Muscle layer of duodenum (tissue), 2 donors: ENCODE measurements around the gene BMPR2.
"Not testable (repeated sequence)": the region's sequence is repeated elsewhere in the genome, so short reads cannot be mapped to it uniquely, and the experiment has no call there.

Source experiments
- H3K27ac ChIP-seq: one replicate; pipeline ENCODE4 v1.7.0; 2013; ENCODE audit warnings: mild to moderate bottlenecking, low read length
- H3K27me3 ChIP-seq: one replicate; pipeline ENCODE4 v1.7.0; 2013; ENCODE audit warnings: low read depth, mild to moderate bottlenecking, control low read depth, low read length
- H3K36me3 ChIP-seq, 2 donors: one replicate each; pipeline ENCODE4 v1.7.0; 2013; ENCODE audit warnings: low read length in 2 of 2, control low read depth in 1 of 2, mild to moderate bottlenecking in 1 of 2; ENCODE audit not compliant: insufficient read depth in 2 of 2, control insufficient read depth in 1 of 2
- H3K4me1 ChIP-seq, 2 donors: one replicate each; pipeline ENCODE4 v1.7.0; 2013; ENCODE audit warnings: low read length in 2 of 2, mild to moderate bottlenecking in 2 of 2, control low read depth in 1 of 2, moderate library complexity in 1 of 2; ENCODE audit not compliant: insufficient read depth in 2 of 2, control insufficient read depth in 1 of 2
- H3K4me3 ChIP-seq, 2 donors: one replicate each; pipeline ENCODE4 v1.7.0; 2013; ENCODE audit warnings: low read length in 2 of 2, low read depth in 1 of 2, mild to moderate bottlenecking in 1 of 2
- H3K9me3 ChIP-seq, 2 donors: one replicate each; pipeline ENCODE4 v1.7.0; 2013; ENCODE audit warnings: low read length in 2 of 2, control low read depth in 1 of 2, mild to moderate bottlenecking in 1 of 2; ENCODE audit not compliant: control insufficient read depth in 1 of 2
- donor health status: healthy.

The BMPR2 gene

GRCh38 chr2:202426751-202427150, 50.6 kb downstream of the BMPR2 start:
- Histone ChIP-seq H3K27me3 (no peaks in the 10 kb centered on the region), H3K27ac (no peak overlapping the region), H3K4me3 (no peak overlapping the region), H3K9me3 (no peaks in the 10 kb centered on the region), H3K4me1 (peaks cover 3 to 10% of the 10 kb centered on the region in 2 donors), H3K36me3 (no peaks in the 10 kb centered on the region)

GRCh38 chr2:202429164-202429980, 53.2 kb downstream of the BMPR2 start:
- H3K27ac ChIP-seq = peak overlapping the region; percentile 86
- H3K9me3 ChIP-seq = no peaks in the 10 kb centered on the region
- no peaks in the 10 kb centered on the region for H3K27me3 ChIP-seq
- H3K4me3 ChIP-seq = peak overlapping the region in 1 of 2 donors; percentile 24
- no peaks in the 10 kb centered on the region for H3K36me3 ChIP-seq
- H3K4me1 ChIP-seq = peaks cover 3 to 5% of the 10 kb centered on the region in 2 donors

GRCh38 chr2:202432776-202433175, 56.6 kb downstream of the BMPR2 start:
- Histone ChIP-seq H3K4me3 (no peak overlapping the region), H3K27ac (no peak overlapping the region), H3K36me3 (no peaks in the 10 kb centered on the region), H3K27me3 (no peaks in the 10 kb centered on the region), H3K9me3 (no peaks in the 10 kb centered on the region), H3K4me1 (peaks cover 3 to 5% of the 10 kb centered on the region in 2 donors)

GRCh38 chr2:202434472-202434871, 58.3 kb downstream of the BMPR2 start:
- Histone ChIP-seq H3K4me1 (peaks cover 3 to 5% of the 10 kb centered on the region in 2 donors), H3K27me3 (no peaks in the 10 kb centered on the region), H3K36me3 (no peaks in the 10 kb centered on the region), H3K9me3 (no peaks in the 10 kb centered on the region), H3K4me3 (no peak overlapping the region), H3K27ac (no peak overlapping the region)

- Histone ChIP-seq H3K36me3 (no peaks in the 10 kb centered on the region), H3K27ac (no peak overlapping the region), H3K4me1 (peaks cover 0 to under 1% of the 10 kb centered on the region in 2 donors), H3K27me3 (no peaks in the 10 kb centered on the region), H3K4me3 (no peak overlapping the region), H3K9me3 (no peaks in the 10 kb centered on the region)
Measured at GRCh38 chr2:202436626-202437025, 60.5 kb downstream of the BMPR2 start.

- H3K36me3 ChIP-seq, H3K9me3 ChIP-seq, H3K4me1 ChIP-seq, H3K4me3 ChIP-seq, H3K27ac ChIP-seq, H3K27me3 ChIP-seq: not testable (repeated sequence)
Measured at GRCh38 chr2:202440117-202440516, 64.0 kb downstream of the BMPR2 start.

- no peaks in the 10 kb centered on the region for H3K36me3 ChIP-seq
- no peak overlapping the region for H3K4me3 ChIP-seq
- no peaks in the 10 kb centered on the region for H3K27me3 ChIP-seq
- no peaks in the 10 kb centered on the region for H3K9me3 ChIP-seq
- no peaks in the 10 kb centered on the region for H3K4me1 ChIP-seq
- H3K27ac ChIP-seq = no peak overlapping the region
Measured at GRCh38 chr2:202442882-202443281, 66.8 kb downstream of the BMPR2 start.

GRCh38 chr2:202444000-202444399, 67.9 kb downstream of the BMPR2 start:
- no peaks in the 10 kb centered on the region for H3K4me1 ChIP-seq
- no peaks in the 10 kb centered on the region for H3K9me3 ChIP-seq
- no peaks in the 10 kb centered on the region for H3K27me3 ChIP-seq
- H3K36me3 ChIP-seq = no peaks in the 10 kb centered on the region
- H3K27ac ChIP-seq = no peak overlapping the region
- no peak overlapping the region for H3K4me3 ChIP-seq

GRCh38 chr2:202449344-202449743, 73.2 kb downstream of the BMPR2 start:
- Histone ChIP-seq H3K27me3 (no peaks in the 10 kb centered on the region), H3K27ac (no peak overlapping the region), H3K4me3 (no peak overlapping the region), H3K4me1 (peaks cover 0 to 4% of the 10 kb centered on the region in 2 donors), H3K9me3 (no peaks in the 10 kb centered on the region), H3K36me3 (no peaks in the 10 kb centered on the region)

GRCh38 chr2:202450785-202451184, 74.7 kb downstream of the BMPR2 start:
- Histone ChIP-seq H3K4me3 (no peak overlapping the region), H3K4me1 (peaks cover 0 to 4% of the 10 kb centered on the region in 2 donors), H3K9me3 (no peaks in the 10 kb centered on the region), H3K36me3 (no peaks in the 10 kb centered on the region), H3K27me3 (no peaks in the 10 kb centered on the region), H3K27ac (no peak overlapping the region)

GRCh38 chr2:202452744-202453143, 76.6 kb downstream of the BMPR2 start:
- Histone ChIP-seq H3K27ac (no peak overlapping the region), H3K27me3 (no peaks in the 10 kb centered on the region), H3K4me1 (peaks cover 0 to 4% of the 10 kb centered on the region in 2 donors), H3K4me3 (no peak overlapping the region), H3K9me3 (no peaks in the 10 kb centered on the region), H3K36me3 (no peaks in the 10 kb centered on the region)

- H3K27me3 ChIP-seq = no peaks in the 10 kb centered on the region
- peaks cover 0 to 4% of the 10 kb centered on the region in 2 donors for H3K4me1 ChIP-seq
- no peak overlapping the region for H3K4me3 ChIP-seq
- no peak overlapping the region for H3K27ac ChIP-seq
- no peaks in the 10 kb centered on the region for H3K9me3 ChIP-seq
- H3K36me3 ChIP-seq = no peaks in the 10 kb centered on the region
Measured at GRCh38 chr2:202454536-202454935, 78.4 kb downstream of the BMPR2 start.
